PC-9 (cell line): ENCODE data around the gene PCDH9. TPM values are rescaled to one million over a fixed set of nuclear protein-coding genes. Genes with fewer than 3 reads are reported as not detected.
A peak's percentile ranks its signal among the peaks of the same experiment; 100 is the strongest.

Experiments
- BruUV-seq: library from RNA; stranded (reverse); fragments of 400-500 nt; replicated peaks from 2 replicates; lab custom pipeline; 2021; lab: Mats Ljungman, UMichigan
- CTCF ChIA-PET: fragments of 300-600 bp; sonication (Branson Sonifier 250); formaldehyde crosslinking; loops from one replicate; lab custom pipeline; 2022; ENCODE audit warnings: antibody characterized with exemption; lab: Charles Lee
- POLR2A ChIA-PET: fragments of 300-600 bp; sonication (Branson Sonifier 250); formaldehyde crosslinking; loops from one replicate; lab custom pipeline; 2022; ENCODE audit warnings: antibody characterized with exemption; ENCODE audit not compliant: unreplicated experiment; lab: Charles Lee
- DNase-seq, 2 experiments: peaks; one replicate each; pipeline versions ENCODE4 v3.0.0 to v3.0.0-alpha.2; 2015 to 2022; ENCODE audit warnings: mixed read lengths in 1 of 2
- H2AFZ ChIP-seq: fragments of 200-600 bp; sonication (generic); 2 replicates; pipeline ENCODE4 v1.8.1; 2017; ENCODE audit warnings: antibody characterized with exemption
- H3F3A ChIP-seq: fragments of 200-600 bp; sonication (generic); 2 replicates; pipeline ENCODE4 v1.8.1; 2017; ENCODE audit warnings: antibody characterized with exemption, mild to moderate bottlenecking, low read depth; ENCODE audit not compliant: insufficient read depth
- H3K27ac ChIP-seq: fragments of 200-600 bp; sonication (generic); 2 replicates; pipeline ENCODE4 v1.6.1; 2016; ENCODE audit warnings: mixed run types
- H3K27me3 ChIP-seq: fragments of 200-600 bp; sonication (generic); 2 replicates; pipeline ENCODE4 v1.6.1; 2016; ENCODE audit warnings: low read depth, mixed run types; ENCODE audit not compliant: insufficient read depth
- H3K36me3 ChIP-seq: fragments of 200-600 bp; sonication (generic); 2 replicates; pipeline ENCODE4 v1.6.1; 2016; ENCODE audit warnings: low read depth, mixed run types
- H3K4me1 ChIP-seq: fragments of 200-600 bp; sonication (generic); replicated peaks from 2 replicates; pipeline ENCODE4 v1.6.1; 2016; ENCODE audit warnings: mixed run types; ENCODE audit not compliant: insufficient read depth
- H3K4me2 ChIP-seq: fragments of 200-600 bp; sonication (generic); 2 replicates; pipeline ENCODE4 v1.6.1; 2017; ENCODE audit warnings: mixed run types
- H3K4me3 ChIP-seq: fragments of 200-600 bp; sonication (generic); 2 replicates; pipeline ENCODE4 v1.6.1; 2016; ENCODE audit warnings: mixed run types
- H3K79me2 ChIP-seq: fragments of 200-600 bp; sonication (generic); 2 replicates; pipeline ENCODE4 v1.6.1; 2017; ENCODE audit warnings: low read depth, mixed run types
- H3K9me2 ChIP-seq: fragments of 200-600 bp; sonication (generic); 2 replicates; pipeline ENCODE4 v1.8.1; 2017; ENCODE audit warnings: mild to moderate bottlenecking; ENCODE audit not compliant: insufficient read depth
- H3K9me3 ChIP-seq: fragments of 200-600 bp; sonication (generic); 2 replicates; pipeline ENCODE4 v1.8.1; 2016; ENCODE audit warnings: low read depth; ENCODE audit not compliant: insufficient read depth
- H4K20me1 ChIP-seq: fragments of 200-600 bp; sonication (generic); 2 replicates; pipeline ENCODE4 v1.8.1; 2017; ENCODE audit not compliant: insufficient read depth
- EZH2 ChIP-seq: fragments of 200-600 bp; sonication (generic); IDR thresholded peaks from 2 replicates; pipeline ENCODE4 v1.8.0; 2017; ENCODE audit warnings: antibody characterized with exemption, low read depth
- intact Hi-C: fragments of 100-400 bp; cut with micrococcal nuclease; formaldehyde crosslinking; loops from one replicate; pipeline ENCODE4 v1.10.0; 2022; ENCODE audit not compliant: unreplicated experiment
- total RNA-seq: library from RNA; stranded (reverse); gene quantifications from 2 replicates; pipeline ENCODE4 v1.2.3, GENCODE V29; 2021
- TF ChIP-seq, protein P1 (sequence below): fragments of 200-600 bp; sonication (generic); conservative IDR thresholded peaks from 2 replicates; pipeline ENCODE4 v1.6.1; 2017; ENCODE audit warnings: mixed run types, antibody characterized with exemption, mild to moderate bottlenecking, moderate library complexity

The PCDH9 gene
- total RNA-seq, 1 experiment from 2014 or later = 0.37 TPM

DNA sequence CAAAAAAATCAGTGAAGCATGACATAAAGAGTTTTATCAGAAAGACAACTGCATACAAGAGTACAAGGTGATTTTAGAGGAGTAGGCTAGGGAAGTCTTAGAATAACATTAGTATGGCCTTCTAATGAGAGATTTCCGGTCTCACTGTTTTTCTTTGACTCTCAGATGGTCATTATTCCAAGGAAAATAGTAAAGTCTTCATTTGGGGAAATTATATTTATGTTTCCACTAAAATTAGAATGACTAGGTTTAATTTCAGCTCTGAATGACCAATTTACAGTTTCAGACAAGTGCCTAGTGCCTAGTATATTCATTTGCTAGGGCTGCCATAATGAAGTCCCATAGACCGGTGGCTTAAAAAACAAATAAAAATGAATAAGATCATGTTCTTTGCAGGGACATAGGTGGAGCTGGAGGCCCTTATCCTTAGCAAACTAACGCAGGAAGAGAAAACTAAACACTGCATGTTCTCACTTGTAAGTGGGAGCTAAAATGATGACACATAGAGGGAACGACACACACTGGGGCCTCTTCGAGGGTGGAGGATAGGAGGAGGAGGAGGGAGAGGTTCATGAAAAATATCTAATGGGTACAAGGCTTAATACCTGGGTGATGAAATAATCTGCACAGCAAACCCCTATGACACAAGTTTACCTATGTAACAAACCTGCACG lies 303.1 kb downstream of the PCDH9 start:
- H2AFZ ChIP-seq = peak overlapping the region; percentile 43
- TF ChIP-seq, protein P1, sequence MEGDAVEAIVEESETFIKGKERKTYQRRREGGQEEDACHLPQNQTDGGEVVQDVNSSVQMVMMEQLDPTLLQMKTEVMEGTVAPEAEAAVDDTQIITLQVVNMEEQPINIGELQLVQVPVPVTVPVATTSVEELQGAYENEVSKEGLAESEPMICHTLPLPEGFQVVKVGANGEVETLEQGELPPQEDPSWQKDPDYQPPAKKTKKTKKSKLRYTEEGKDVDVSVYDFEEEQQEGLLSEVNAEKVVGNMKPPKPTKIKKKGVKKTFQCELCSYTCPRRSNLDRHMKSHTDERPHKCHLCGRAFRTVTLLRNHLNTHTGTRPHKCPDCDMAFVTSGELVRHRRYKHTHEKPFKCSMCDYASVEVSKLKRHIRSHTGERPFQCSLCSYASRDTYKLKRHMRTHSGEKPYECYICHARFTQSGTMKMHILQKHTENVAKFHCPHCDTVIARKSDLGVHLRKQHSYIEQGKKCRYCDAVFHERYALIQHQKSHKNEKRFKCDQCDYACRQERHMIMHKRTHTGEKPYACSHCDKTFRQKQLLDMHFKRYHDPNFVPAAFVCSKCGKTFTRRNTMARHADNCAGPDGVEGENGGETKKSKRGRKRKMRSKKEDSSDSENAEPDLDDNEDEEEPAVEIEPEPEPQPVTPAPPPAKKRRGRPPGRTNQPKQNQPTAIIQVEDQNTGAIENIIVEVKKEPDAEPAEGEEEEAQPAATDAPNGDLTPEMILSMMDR = no peak
- no peak for TF ChIP-seq EZH2
- no peaks in the 10 kb centered on the region for H3K9me3 ChIP-seq
- no TSS peak for BruUV-seq
- H3K4me3 ChIP-seq = no peak overlapping the region
- no peaks in the 10 kb centered on the region for H3K27me3 ChIP-seq
- intact Hi-C loops = no loop called here
- peaks cover 6% of the 10 kb centered on the region; the same call in 1 of the 2 replicates for H3K9me2 ChIP-seq
- H3K4me2 ChIP-seq = no peak overlapping the region
- ChIA-PET CTCF (no interaction called here), POLR2A (no interaction called here)
- no peaks in the 10 kb centered on the region for H4K20me1 ChIP-seq
- no peak for DNase-seq
- H3K27ac ChIP-seq = no peak overlapping the region
- H3F3A ChIP-seq = no peaks in the 10 kb centered on the region
- no peaks in the 10 kb centered on the region for H3K36me3 ChIP-seq
- H3K79me2 ChIP-seq = no peaks in the 10 kb centered on the region
- H3K4me1 ChIP-seq = no peaks in the 10 kb centered on the region

DNA sequence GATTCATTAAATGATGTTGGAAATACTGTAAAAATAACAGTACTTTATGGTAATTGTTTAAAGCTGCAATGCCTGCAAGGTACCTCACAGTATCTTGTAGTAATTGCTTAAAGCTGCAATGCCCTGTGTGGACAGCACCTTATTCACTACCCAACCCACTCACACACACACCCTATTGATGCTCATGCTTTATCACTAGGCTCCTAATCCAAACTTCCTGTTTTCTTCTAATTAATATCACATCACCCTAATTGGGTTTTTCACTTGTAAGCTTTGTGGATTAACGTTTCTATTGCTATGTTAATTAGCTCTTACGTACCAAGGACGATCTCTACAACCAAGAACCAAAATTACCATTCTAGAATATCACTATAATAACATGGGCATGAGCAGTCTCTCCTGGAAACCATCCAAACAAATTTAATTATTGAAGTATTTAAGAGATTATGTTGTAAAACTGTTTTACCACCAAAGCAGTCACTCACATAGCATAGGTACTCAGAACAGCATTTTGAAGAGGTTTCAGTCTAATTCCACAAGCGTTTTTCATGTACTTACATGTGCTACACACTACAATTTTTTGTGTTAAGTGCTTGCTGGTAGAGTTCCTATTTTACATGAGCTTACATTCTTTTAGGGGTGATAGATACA lies 303.8 kb downstream of the PCDH9 start:
- intact Hi-C loops = no loop called here

DNA sequence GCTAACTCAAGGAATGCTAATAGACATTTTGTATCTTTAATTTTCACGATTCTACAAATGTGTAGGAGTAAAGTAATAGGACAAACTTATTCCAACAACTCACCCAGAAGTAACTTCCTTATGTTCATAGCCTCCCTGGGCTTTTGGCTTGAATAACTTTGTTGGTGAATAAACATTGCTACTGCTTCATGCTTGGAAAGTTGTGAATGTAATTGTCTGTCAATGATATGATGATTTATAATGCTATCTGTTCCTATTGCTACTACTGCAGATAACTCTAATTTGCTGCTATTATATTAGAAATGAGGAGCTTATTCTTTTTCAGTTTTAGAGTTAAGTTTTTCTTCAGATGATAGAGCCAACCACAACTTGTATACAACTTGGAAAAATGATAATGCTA lies 307.7 kb downstream of the PCDH9 start:
- ChIA-PET CTCF (no interaction called here), POLR2A (no interaction called here)
- Histone ChIP-seq H3K27me3 (no peaks in the 10 kb centered on the region), H3K9me3 (no peaks in the 10 kb centered on the region), H3F3A (no peaks in the 10 kb centered on the region), H3K79me2 (no peaks in the 10 kb centered on the region), H3K4me3 (no peak overlapping the region), H3K9me2 (peaks cover 6% of the 10 kb centered on the region; the same call in 1 of the 2 replicates), H4K20me1 (no peaks in the 10 kb centered on the region), H3K36me3 (no peaks in the 10 kb centered on the region), H3K27ac (no peak overlapping the region), H3K4me2 (no peak overlapping the region), H2AFZ (no peak overlapping the region), H3K4me1 (no peaks in the 10 kb centered on the region)
- TF ChIP-seq EZH2 = no peak
- TF ChIP-seq, protein P1 = no peak
- intact Hi-C loops = no loop called here
- BruUV-seq = no TSS peak
- DNase-seq = no peak

More for the DNA sequence above, 303.8 kb downstream of the PCDH9 start:
- no TSS peak for BruUV-seq
- peaks cover 6% of the 10 kb centered on the region; the same call in 1 of the 2 replicates for H3K9me2 ChIP-seq
- no peaks in the 10 kb centered on the region for H3K27me3 ChIP-seq
- H3K4me2 ChIP-seq = no peak overlapping the region
- no peaks in the 10 kb centered on the region for H3F3A ChIP-seq
- no peaks in the 10 kb centered on the region for H3K36me3 ChIP-seq
- ChIA-PET CTCF (no interaction called here), POLR2A (interaction anchor here (0.5 kb wide), 1 partner anchor 84 kb away, joined by 4 read pairs; no protein-coding TSS in a partner anchor)
- no peak overlapping the region for H2AFZ ChIP-seq
- H3K4me3 ChIP-seq = no peak overlapping the region
- no peaks in the 10 kb centered on the region for H4K20me1 ChIP-seq
- H3K4me1 ChIP-seq = no peaks in the 10 kb centered on the region
- H3K9me3 ChIP-seq = no peaks in the 10 kb centered on the region
- DNase-seq = no peak
- H3K79me2 ChIP-seq = no peaks in the 10 kb centered on the region
- TF ChIP-seq, protein P1 = no peak
- no peak for TF ChIP-seq EZH2
- no peak overlapping the region for H3K27ac ChIP-seq
